Measurements from ENCODE around the gene AMY2A.
"Not testable (repeated sequence)": the region's sequence is repeated elsewhere in the genome, so short reads cannot be mapped to it uniquely, and the experiment has no call there.

Gene AMY2A

GRCh38 chr1:103616994-103617477 lies at the start of gene AMY2A:
AMY2A (plus strand) TSS chr1:103617427; CDS start chr1:103617441, 14 bp downstream.
- not testable (repeated sequence) for DNase-seq (ENCODE audit: low read depth)

GRCh38 chr1:103569493-103569892 lies 47.7 kb upstream of the AMY2A start:
- no peak for DNase-seq (ENCODE audit: low read depth)

GRCh38 chr1:103571289-103571688 lies 45.9 kb upstream of the AMY2A start, which contains the start of gene AMY2B:
AMY2B (plus strand) TSS chr1:103571589; CDS start chr1:103571603, 14 bp downstream.
- DNase-seq (ENCODE audit: low read depth), result not testable (repeated sequence)

GRCh38 chr1:103576065-103576464 lies 41.2 kb upstream of the AMY2A start:
- DNase-seq (ENCODE audit: low read depth), result no peak

GRCh38 chr1:103576784-103577183 lies 40.4 kb upstream of the AMY2A start:
- not testable (repeated sequence) for DNase-seq (ENCODE audit: low read depth)

GRCh38 chr1:103582464-103582863 lies 34.8 kb upstream of the AMY2A start:
- DNase-seq (ENCODE audit: low read depth), result no peak

- DNase-seq (ENCODE audit: low read depth), result no peak
Observed at GRCh38 chr1:103583887-103584286, 33.3 kb upstream of the AMY2A start.

GRCh38 chr1:103584537-103584936 lies 32.7 kb upstream of the AMY2A start:
- DNase-seq (ENCODE audit: low read depth), result no peak

- DNase-seq (ENCODE audit: low read depth), result not testable (repeated sequence)
Observed at GRCh38 chr1:103602740-103603139, 14.5 kb upstream of the AMY2A start.

GRCh38 chr1:103616362-103616761 lies 865 bp upstream of the AMY2A start:
- no peak for DNase-seq (ENCODE audit: low read depth)

GRCh38 chr1:103627436-103627835 lies 10.2 kb downstream of the AMY2A start:
- not testable (repeated sequence) for DNase-seq (ENCODE audit: low read depth)

GRCh38 chr1:103641194-103641593 lies 24.0 kb downstream of the AMY2A start:
- not testable (repeated sequence) for DNase-seq (ENCODE audit: low read depth)

GRCh38 chr1:103643908-103644307 lies 26.7 kb downstream of the AMY2A start:
- not testable (repeated sequence) for DNase-seq (ENCODE audit: low read depth)

GRCh38 chr1:103650305-103650704 lies 33.1 kb downstream of the AMY2A start:
- DNase-seq (ENCODE audit: low read depth), result not testable (repeated sequence)

GRCh38 chr1:103650889-103651288 lies 33.7 kb downstream of the AMY2A start:
- not testable (repeated sequence) for DNase-seq (ENCODE audit: low read depth)

GRCh38 chr1:103654133-103654532 lies 36.9 kb downstream of the AMY2A start:
- DNase-seq (ENCODE audit: low read depth), result not testable (repeated sequence)

GRCh38 chr1:103655460-103655859 lies 38.2 kb downstream of the AMY2A start, which contains the start of gene AMY1A:
AMY1A (plus strand) TSS chr1:103655760; CDS start chr1:103656331, 571 bp downstream.
- not testable (repeated sequence) for DNase-seq (ENCODE audit: low read depth)
